Dedifferentiated amniotic fluid mesenchymal stem cell (primary cell): ENCODE data around the gene EXD3.

Source experiments
- DNase-seq: peaks from one replicate; pipeline ENCODE4 v3.0.0-alpha.2; 2016; ENCODE audit errors: extremely low spot score

Gene EXD3

GRCh38 chr9:137317718-137318511 lies 105.0 kb downstream of the EXD3 start:
- DNase-seq, result no peak

DNA sequence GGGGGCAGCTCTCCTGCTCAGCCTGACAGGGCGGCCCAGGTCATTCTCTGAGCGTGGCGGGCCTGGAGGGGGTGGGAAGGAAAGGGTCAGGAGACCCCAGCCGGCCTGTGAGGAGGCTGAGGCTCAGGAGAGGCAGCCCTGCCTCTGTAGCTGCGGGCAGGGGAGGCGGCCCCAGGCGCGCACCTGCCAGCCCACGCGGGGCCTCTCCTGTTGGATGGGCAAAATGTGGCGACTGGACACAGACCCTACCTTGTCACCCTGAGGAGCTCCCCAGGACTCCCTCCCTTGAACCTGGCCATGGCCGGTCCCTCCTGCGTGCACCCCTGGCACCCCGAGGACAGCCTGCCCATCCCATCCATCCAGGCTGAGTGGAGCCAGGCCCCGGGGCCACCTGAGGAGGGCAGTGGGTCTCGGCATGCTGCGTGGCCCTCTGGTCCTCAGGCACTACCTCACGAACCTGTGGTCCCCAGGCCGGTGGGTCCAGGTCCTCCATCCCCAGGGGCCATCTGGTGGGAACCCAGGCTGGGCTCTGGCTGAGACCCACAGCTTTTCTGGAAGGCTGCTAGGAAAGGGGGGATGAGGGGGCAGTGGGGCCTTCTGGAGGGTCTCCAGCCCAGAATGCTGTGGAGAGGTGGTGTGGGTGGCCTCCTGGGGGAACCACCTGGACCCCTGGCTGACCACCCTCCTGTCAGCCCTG lies 105.8 kb downstream of the EXD3 start:
- DNase-seq, result no peak

GRCh38 chr9:137316012-137316981 lies 106.7 kb downstream of the EXD3 start:
- no peak for DNase-seq

DNA sequence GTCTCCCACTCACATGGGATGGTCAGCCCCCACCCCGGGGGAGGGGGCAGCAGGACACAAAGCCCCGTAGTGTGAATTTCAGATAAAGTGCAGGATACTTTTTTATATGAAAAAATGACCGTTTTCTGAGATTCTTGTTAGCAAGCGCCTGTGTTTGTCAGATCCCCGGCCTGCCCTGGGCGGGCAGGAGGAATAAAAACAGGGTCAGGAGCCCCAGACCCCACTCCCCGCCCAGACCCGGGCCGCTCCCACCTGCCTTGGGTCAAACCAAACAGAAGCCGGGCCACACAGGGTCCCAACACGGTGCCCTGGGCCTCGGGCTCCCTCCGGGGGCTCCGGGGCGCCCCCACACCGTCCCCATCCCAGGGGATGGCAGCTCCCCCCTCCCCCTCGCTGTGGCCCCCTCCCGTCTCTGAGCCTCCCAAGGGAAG lies 107.4 kb downstream of the EXD3 start:
- DNase-seq, result no peak

DNA sequence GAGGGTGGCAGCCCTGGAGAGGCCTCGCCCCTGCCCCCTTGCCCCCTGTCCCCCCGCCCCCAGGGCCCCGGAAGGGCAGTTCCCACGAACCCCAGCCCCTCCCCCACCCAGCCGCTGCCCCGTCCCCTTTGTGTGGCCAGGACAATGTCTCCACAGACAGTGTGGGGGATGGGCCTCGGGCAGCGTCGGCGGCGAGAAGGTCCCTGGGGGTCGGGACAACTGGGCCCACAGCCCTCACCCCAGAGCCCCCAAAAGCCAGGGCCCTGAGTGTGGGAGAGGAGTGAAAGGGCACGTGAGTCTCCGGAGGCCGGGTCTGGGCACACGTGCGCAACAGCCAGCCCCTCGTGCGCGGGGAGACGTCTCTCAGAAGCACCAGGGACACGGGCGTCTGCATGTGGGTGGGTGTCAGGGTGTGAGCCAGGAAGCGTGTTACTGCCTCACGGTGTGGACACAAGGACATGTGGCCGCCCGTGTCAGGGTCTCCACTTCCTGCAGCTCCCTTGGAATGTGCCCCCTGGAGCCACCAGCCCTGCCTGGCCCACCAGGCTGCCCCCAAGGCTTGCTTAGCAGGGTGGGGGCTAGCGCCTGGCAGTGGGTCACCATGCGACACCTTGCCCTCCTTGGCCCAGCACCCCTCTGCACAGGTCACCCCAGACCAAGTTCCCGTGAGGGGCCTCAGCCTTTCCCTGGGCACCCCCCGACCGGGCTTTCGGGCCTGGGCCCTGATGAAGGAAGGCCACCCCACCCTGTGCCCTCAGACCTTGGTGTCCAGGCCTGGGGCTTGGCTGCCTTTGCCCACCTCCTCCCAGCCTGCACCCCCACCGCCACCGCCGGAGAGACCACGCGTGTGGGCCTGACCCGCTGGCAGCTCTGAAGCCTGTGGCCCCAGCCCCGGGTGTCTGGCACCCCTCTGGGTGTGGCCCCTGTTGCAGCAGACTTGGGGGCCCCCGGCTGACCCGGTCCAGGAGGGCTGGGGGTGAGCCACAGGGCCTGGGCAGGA lies 108.1 kb downstream of the EXD3 start:
- DNase-seq, result no peak

- DNase-seq, result no peak
Measured at GRCh38 chr9:137313956-137314560, 108.9 kb downstream of the EXD3 start.

GRCh38 chr9:137313326-137313936 lies 109.5 kb downstream of the EXD3 start:
- no peak for DNase-seq

DNA sequence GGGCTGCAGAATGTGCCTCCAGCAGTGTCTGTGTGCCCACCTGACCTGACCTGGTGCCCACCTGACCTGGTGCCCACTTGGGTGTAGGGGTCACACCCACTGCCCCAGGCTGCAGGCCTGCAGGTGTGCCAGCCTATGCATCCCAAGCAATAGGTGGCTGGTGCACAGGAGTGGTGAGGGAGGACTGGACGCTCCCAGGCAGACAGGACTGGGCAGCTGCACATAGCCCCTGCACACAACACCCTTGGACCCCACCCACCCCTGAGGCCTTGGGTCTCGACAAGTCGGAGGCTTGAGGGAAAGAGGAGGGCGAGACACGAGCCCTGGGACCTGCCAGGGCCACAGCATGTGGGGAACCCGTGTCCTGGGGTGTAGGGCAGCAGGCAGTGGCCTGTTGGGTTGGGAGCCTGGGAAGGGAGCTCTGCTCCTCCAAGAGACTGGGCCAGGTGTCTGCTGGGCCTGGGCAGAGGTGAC lies 110.1 kb downstream of the EXD3 start:
- no peak for DNase-seq

- no peak for DNase-seq
Measured at GRCh38 chr9:137311986-137312851, 110.7 kb downstream of the EXD3 start.

- no peak for DNase-seq
Measured at GRCh38 chr9:137311171-137311985, 111.6 kb downstream of the EXD3 start.

DNA sequence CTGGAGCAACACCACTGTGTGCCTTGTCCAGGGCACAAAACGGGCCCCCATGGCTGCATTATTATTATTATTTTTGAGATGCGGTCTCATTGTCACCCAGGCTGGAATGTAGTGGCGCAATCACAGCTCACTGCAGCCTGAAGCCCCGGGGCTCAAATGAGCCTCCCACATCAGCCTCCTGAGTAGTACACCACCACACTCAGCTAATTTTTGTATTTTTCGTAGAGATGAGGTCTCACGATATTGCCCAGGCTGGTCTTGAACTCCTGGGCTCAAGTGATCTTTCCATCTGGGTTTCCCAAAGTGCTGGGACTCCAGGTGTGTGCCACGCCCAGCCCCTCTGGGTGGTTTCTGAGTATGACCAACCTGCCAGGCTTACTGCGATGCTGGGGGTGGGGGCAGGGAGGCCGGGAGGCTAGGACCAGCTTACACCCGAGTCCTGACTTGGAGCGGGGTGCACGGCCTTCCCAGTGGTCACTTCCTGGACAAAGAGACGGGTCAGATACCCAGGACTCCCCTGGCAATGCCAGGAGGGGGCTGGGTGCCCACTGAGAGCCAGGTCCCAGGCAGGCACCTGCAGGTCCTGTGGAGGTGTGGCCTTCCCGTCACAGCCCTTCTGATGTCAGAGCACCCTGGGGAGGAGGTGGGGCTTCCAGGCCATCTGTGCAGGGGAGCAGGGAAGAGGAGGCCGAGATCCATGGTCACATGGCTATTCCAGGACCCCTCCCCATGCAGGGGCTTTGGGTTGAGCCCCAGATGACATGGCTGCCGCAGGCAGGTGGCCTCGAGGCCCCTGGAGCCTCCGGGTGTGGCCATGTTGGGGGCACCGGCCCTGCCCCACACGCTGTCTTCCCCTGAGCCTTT lies 112.5 kb downstream of the EXD3 start:
- DNase-seq, result no peak

DNA sequence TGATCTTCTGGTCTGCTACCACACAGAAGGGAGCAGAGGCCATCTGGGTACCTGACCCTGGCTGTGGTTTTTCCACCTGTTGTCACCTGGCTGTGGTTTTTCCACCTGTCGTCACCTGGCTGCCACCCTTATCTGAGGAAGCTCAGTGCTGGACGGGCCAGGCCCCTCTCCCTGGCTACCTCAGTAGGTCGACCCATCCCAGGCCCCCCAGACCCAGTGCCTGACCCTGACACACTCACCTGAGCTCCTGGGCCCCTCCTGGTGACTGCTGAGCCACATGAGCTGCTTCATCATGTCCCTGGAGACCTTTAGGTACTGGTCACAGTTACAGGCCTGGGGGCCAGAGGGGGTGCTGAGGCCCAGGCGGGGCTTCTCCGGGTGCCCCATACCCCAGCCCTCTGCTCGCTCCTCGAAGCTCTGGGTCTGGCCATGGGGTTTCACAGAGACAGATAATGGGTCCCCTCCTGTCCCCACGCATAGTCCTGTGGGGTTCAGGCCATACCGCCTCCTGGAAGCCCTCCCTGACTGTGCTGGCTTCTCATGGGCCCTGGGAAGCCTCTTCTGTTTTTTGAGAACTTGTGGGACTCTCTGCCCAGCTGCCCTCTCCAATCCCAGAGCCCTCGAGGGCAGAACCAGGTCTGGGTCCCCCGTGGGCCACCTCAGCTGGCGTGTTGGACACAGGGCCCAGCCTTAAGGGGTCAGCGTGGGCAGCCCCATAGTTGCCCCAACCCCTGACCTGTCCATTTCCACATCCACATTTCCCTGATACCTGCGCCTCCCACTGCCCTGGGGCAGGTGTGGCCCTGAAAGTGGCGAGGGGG lies 113.4 kb downstream of the EXD3 start:
- DNase-seq, result no peak

DNA sequence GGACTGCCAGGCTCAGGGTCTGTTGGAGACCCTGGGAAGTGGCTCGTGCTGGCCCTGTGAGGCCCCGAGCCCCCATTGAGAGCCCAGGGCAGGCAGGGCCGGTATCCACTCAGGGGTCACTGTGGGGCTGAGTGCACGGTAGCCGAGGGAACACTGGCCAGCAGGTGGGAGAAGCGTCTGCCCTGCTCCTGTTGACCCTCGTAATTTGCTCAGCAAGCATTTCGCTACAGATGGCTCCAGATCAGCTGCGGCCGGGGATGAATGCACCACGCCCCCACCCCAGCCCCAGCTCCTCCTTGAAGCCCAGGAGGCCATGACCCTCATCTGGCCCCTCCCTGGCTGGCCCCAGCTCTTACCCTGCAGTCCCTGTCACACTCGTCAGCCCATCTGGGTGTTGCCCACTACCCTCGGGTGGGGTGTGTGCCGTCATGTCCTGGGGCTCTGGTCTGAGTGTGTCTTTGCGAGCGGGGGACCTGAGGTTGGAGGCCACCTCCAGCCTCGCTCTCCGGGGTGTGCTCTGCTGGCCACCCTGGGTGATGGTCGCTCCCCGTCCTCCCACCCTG lies 114.8 kb downstream of the EXD3 start:
- no peak for DNase-seq

GRCh38 chr9:137307255-137308056 lies 115.5 kb downstream of the EXD3 start:
- no peak for DNase-seq

- DNase-seq, result no peak
Measured at GRCh38 chr9:137306850-137307254, 116.1 kb downstream of the EXD3 start.
